Inflammatory macrophage treated with lipopolysaccharide for 1 hour (primary cell): Measurements from ENCODE around the gene SMYD3.
A peak's percentile ranks its signal among the peaks of the same experiment; 100 is the strongest.

Source experiments
- DNase-seq, 2 donors: peaks; one replicate each; pipeline ENCODE4 v3.0.0-alpha.2; 2020 to 2022

The SMYD3 gene

DNA sequence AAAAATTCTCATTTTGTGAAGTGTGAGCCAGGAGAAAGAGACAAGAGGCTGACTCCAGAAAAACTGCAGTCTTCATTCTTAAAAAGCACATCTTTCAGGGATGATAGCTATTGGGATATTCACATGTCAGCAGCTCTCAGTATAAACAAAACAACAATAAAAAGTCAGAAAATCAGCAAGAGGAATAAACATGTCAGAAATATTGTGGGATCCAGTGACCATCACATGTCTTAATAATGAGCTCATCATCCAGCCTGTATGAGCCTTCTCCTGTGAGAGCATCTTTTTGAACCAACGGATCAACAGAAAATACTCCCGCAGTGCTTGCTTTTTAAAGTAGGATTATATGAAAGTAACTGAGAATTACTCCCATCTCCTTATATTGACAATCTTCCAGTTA, 241.6 kb downstream of the SMYD3 start:
- no peak for DNase-seq

DNA sequence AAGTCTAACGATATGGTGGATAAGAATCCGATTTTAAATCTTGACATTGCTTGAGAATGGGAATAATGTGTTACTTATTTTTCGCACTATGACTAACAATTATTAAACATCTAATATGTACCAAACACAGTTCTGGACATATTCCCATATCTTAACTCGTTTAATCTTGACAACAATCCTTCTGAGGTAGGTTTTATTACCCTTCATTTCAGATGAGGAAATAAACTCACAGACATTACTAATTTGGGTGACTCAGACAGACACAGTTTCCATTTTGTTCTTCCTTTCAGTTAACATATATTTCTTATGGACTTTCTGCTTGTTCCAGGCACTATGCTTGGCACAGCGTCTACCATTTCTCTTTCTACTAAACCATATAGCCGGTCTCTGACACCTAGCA, 244.8 kb downstream of the SMYD3 start:
- DNase-seq = no peak

DNA sequence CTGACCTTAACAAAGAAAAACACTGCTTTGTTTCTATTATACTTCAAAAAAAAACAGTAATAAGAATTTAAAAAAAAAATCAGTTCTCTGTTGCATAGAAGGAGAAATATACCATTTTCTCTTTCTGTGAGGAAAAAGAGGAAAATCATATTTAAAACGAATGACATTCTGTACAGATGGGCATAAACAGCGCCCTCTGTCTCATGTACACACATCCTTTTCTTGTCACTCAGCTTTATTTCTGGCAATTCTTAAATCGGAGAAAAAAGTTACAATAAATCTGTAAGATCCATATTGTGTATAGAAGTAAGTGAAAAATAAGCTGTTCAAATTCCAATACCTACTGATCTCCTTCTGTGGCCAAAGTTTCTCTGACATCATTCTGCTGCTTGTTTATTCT, 245.4 kb downstream of the SMYD3 start:
- no peak for DNase-seq

DNA sequence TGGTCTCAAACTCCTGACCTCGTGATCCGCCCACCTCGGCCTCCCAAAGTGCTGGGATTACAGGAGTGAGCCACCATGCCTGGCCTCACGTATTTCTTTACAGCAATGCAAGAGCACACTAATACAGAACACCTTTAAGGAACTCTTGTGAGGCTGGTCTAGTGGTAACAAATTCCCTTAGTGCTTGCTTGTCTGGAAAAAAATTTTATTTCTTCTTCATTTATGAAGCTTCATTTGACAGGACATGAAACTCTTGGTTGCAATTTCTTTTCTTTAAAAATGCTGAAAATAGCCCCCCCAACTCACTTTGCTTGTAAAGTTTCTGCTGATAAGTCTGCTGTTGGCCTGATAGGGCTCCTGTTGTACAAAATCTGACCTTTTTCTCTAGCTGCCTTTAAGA, 248.8 kb downstream of the SMYD3 start:
- DNase-seq = no peak

DNA sequence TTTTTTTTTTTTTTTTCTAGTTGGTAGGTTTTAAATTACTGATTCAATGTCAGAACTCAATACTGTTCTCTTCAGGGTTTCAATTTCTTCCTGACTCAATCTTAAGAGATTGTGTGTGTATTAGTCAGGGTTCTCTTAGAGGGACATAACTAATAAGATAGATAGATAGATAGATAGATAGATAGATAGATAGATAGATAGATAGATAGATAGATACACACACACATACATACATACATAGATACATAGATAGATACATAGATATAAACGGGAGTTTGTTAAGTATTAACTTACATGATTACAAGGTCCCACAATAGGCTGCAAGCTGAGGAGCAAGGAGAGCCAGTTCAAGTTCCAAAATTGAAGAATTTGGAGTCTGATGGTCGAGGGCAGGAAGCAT, 251.3 kb downstream of the SMYD3 start:
- DNase-seq = no peak

DNA sequence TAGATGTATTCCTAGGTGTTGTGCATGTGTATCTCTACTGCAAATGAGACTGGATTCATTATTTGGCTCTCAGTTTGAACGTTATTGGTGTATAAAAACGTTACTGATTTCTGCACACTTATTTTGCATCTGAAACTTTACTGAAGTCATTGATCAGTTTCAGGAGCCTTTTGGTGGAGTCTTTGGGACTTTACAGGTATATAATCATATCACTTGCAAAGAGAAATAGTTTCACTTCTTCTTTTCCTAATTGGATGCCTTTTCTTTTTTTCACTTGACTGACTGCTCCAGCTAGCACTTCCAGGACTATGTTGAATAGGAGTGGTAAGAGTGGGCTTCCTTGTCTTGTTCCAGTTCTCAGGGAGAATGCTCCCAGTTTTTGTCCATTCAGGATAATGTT, 252.2 kb downstream of the SMYD3 start:
- DNase-seq = no peak

DNA sequence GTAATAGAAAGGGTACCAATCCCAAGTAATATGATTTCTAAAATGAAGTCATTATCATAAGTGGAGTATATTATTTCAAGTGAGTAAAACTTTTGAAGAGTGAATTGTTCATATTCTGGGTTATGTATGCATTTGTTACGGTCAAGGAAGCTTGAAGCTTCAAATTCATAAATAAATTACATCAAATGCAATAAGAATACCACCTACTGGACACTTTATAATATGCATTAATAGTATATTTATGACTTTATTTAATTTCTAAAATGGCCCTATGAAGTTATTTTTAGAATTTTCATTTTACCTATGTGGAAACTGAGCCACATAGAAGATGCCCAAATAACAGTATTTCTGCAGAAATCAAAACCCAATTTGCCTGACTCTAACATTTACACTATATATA, 260.6 kb downstream of the SMYD3 start:
- no peak for DNase-seq

DNA sequence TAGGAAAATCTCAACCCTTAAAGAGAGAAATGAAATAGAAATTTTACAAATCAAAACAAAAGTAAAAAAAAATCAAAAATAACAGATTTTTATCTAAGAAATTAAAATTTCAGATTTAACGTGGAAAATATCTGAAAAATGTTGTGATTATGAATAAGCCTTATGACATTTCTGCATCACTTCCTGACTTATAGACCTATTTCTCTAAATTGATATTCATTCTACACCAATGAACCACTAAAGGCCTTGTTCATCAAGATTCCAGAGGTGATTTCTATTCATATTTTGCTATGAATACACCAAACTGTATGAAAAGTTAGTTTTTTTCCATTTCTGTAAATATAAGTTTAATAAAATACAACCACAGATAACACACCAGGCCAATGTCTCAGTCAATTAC, 261.5 kb downstream of the SMYD3 start:
- DNase-seq = no peak

DNA sequence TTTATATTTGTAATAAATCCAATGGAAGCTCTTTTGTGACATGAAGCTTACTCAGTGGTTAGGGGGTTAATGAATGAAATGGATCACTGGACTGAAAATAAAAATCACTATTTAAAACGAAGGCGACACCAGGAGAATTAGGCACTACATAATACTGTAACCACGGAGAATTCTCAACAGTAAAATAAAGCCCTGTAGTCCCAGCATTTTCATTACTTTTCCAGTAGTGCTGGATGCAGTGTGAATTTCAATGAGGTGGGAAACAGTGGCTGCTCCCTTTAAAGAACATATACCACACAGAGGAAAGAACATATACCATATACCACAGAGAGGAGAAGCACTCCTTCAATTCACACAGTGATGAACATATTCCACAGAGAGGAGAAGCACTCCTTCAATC, 275.0 kb downstream of the SMYD3 start:
- no peak for DNase-seq

DNA sequence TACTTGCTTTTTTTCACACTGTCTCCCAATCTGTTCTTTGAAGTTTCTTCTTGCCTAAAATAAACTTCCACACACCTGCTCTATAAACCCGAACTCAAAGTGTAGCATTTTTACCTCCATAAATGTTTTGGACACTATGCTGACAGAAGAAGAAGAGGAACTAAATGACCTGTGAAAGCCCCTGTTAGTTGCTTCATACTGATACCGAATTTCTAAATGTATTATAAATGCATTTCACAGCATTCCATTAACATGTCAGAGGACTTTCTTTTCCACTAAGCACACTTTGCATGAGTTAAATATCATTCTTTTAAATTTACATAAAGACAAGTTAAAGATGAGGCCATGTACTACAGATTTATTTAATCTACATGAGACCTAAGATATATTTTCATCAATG, 281.0 kb downstream of the SMYD3 start:
- peak; percentile 45 to 46 for DNase-seq

DNA sequence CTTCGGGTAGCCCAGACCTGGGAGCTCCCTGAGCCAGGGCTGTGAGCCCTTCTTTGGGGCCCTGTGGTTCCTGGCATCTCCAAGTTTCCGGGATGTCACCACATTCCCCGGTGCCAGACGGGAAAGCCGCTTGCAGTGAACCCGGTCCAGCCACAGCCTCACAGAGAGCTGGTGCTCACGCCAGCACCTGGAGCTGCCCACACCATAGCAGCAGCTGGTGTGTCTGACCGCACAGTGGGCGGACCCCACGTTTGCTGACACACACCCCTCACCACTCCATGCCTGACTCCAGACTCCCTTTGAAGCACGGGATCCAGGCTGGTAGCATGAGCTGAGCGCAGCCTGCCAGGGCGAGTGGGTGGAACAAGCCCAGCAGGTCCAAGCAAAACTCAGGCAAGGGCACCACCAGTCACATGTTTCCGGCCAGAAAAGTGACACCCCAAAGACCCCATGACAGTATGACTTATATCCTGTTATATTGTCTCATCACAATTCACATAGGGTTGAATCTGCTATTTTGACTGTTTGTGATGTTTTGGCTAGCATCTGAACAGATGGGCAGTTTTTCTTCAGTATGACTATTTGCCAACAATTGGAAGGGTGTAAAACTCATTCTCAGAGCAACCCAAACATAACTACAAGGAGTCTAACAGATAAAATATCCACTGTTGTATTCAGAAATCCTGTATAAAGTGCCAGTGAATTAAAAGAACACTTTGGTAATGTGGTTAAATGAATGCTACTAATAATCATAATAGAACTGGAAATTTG, 285.4 kb downstream of the SMYD3 start:
- DNase-seq = no peak

DNA sequence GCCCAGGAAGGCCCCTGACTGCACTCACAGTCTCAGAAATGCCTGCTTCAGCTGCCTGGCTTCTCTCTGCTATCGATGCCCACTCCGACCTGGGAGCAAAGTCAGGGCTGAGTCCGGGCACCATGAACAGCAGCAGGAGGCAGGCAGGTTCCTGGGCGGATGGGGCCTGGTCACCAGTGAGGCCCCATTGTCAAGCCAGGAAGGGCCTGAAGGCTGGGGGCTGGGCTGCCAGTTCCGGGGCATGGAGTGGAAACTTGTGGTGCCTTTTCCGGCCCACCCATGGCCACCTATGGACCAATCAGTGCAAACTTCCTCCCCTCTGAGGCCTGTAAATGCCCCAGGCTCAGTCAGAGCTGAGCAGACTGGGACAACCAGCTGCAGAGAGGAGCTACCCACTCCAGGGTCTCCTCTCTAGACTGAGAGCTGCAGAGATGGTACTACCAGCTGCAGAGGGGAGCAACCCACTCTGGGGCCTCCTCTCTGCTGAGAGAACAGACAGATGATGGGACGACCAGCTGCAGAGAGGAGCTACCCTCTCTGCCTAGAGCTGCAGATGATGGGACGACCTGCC, 286.5 kb downstream of the SMYD3 start:
- no peak for DNase-seq

DNA sequence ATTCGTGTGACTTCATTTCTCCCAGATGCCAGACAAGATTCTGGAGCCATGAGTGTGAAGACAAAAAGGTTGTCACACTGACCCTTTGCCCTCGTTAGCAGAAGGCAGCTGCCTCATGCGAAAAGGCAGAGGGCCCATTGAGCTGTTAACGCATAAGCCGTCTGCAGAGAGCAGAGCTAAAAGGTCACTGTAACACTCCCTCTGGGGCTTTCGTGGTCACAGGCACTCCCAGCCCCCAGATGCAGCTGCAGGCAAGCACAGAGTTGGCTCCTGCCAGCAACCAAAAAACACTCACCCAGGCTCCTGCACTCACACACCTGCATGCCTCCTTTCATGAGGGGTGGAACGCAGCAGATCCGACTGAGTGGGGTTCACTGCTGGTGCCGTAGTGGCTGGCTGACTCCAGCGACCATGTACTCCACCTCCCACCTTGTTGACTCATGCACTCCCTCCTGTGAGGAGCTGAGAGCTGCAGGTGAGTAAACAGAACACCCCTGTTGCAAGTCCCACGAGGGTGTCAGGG, 287.5 kb downstream of the SMYD3 start:
- DNase-seq = no peak

DNA sequence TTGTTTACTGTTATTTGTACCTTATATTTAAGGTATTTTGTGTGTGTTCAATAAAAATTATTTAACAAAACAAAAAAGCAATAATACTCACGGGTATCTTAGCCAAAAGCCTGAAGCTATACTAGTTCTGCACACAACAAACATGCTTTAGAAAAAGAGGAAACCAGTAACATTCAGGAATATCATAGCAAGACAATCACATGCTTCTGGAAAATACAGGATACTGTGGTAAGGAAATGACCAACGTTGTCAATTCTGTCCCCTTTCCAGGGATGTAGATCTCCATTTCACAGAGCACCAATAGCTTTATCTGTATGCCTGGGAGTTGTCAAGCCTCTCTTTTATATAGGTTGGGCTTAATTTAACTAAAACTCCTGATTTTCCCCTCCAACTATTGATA, 288.4 kb downstream of the SMYD3 start:
- DNase-seq = peak in 1 of 2 donors; percentile 24

DNA sequence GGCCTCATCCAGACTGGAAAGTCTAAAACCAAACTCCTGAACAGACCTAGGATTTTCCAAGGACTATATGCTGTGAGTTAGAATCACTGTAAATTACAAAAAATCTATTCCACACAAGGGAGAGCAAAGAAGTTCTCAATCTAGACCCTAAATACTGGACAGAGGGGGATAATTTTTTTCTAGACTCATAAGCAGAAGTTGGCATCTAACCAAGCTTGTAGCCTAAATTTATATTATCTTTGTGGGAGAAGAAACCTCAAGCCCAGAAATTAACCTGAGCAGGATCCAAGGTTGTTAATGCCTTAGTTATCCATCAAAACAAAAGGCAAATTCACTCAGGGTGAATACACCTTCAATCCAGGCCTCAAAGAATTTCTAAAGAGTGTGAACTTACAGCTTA, 290.2 kb downstream of the SMYD3 start:
- no peak for DNase-seq

DNA sequence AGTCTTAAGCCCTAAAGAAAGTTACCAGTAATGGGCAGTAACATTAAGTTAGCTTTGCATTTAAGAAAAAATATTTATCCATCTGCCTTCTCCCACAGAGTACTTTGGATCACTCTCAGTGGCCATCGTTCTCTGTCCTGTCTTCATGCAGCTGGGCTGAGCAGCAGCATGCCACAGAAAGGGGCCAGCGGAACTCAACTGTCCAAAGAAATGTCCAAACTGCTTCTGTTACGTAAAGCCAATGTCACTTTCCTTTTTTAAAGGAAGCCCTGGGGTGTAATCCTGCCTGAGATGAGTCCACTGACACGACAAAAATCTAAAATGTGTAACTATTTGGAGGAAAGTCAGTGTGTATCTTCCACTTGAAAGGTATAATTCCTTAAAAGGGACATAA, 291.6 kb downstream of the SMYD3 start:
- peak; percentile 18 to 54 for DNase-seq

DNA sequence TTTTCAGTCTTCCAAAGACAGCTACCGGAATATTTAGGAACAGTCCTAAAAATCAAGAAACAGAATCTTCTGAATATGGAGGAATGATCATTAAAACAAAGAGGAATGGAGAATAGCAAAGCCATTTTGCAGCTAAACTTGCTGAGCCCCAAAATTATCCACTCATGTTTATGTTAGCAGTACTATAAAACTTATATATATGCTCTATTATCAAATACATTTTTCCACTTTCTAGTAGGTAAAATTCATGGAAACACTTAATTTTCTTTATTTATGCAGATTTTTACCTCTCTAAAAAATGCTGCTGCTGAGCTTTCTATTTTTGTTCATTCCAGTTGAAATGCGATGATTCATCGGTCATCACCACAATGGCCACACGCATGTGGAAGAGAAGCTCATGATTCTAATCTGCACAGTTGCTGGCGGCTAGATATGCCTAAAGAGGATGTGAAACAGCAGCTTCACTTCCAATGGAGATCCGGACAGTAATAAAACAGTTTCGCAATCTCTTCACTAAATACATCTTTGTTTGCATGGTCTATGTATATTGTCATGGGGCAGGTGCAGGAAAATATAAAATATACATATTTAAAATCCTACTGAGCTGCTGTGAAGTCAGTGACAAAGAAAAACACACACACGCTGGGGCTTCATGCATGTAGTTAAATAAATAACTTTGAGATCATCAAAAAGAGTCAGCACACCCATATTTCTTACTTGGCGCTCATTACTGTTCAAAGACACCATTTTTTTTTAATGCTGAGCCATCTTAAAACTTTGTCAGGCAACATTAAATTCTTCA, 292.2 kb downstream of the SMYD3 start:
- DNase-seq = peak; percentile 87 to 95

DNA sequence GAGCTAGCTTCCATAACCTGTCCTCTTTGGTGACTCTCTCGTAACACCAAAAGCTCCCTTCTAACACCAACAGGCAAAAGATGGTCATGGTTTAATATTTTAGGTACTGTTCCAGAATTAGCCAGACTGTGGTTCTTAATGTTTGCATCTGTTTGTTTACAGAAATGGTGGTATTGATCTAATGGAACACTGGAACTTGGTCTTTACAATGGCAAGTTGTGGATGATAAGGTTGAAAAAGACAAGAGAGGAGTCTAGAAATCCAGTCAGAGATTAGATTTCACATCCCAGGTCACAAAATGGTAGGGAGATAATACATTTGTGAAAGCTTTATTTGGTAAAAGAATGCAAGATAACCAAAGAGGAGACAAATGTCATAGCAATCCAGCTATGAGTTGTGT, 293.1 kb downstream of the SMYD3 start:
- DNase-seq = no peak

DNA sequence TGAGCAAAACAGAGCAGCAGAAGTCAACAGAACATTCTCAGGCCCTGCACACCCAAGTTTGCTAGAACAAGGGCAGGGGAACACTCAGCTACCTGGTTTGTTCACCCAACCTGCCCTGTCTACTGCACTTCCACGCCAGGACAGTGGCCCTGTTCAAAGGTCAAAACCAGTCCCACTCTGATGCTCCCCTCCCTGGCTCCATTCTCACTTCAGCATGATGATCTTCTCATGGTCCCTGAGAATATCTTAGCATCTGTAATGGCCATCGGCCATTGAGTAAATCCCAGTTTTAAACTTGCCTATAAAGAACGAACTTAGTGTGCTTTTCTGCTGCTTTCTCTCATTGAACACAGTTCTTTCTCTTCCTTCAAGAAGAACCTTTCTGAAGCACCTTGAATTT, 293.6 kb downstream of the SMYD3 start:
- DNase-seq = no peak

DNA sequence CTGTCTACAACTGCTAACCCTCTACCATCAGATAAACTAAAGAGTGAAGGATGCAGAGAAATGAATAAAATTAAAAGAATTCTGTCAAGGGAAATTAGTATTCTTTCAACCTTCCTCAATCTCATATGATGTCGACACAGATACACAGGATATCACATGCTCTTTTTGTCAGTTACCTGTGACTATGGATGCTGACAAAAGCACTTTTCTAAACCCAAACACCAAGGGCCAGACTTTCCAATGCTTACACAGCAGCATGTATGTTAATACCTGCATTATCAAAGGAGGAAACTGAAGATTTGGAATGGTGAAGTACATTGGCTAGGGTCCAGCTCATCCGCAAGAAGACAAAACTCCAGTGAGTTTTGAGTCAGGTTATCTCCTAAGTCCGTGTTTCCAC, 294.0 kb downstream of the SMYD3 start:
- DNase-seq = no peak

DNA sequence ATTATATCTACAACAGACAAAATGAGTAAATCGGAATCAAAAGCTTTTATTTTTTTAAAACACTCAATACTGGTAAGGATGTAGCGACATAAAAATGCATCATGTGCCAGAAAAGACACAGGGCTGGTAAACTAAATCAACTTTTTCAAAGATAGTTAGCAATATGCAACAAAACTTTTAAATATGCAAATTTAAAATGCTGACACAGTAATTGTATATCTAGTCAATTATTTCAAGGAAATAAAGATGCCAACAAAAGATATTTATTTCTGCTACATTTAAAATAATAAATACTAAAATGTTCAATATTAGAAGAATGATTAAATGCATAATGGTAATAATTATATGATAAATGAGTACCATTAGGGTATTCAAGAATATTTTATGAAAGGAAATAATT, 295.1 kb downstream of the SMYD3 start:
- DNase-seq = no peak

DNA sequence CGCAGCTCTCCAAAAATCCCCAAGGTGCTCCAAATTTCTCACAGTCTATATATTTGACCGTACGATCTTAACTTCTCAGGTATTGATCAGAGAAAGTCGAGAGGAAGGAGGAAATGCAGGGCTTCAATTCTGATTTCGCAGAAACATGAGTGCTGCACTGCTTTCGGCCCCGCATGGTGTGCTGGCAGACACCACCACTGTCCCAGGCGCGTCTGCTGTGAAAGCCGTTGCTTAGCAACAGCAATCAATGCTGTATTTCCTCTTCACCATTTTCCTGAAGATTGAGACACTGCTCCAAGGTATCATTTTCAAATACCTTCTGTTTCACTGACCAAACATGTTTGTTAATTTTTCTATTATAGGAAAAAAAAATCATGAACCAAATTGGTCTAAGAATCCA, 296.3 kb downstream of the SMYD3 start:
- DNase-seq = no peak

DNA sequence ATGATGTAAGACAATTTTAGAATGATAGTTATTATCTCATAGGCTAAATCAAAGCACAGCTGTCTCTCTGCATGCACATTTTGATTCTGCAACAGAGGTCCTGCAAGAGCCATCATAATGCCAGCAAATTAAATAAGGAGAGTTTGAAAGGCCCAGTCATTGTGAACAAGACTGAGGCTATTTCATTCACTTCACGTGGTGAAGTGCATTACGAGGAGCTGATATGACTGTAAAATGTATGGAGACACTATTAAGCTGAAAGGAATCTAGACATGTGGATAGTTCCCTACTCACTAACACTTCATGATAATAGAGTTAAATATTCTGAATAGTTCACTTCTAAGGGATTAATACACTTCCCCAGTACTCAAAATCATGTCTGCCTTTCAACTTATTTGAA, 299.0 kb downstream of the SMYD3 start:
- DNase-seq = no peak

DNA sequence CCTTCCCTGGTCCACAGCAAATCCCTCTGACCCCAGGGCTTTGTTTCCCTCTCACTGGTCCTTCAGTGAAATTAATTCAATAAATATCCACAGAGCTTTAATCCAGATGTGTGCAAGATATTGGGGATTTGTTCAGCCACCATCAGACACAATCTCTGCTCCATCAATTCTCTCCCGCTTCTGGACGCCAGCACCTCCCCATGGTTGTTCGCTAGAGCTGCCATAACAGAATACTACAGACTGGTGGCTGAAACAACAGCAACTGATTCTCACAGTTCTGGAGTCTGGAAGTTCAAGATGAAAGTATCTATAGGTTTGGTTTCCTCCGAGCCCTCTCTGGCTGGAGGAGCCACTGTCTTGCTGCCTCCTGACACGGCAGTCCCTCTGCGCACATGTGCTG, 303.9 kb downstream of the SMYD3 start:
- DNase-seq = no peak
